Measurements from ENCODE around the gene GSN. TPM values are rescaled to one million over a fixed set of nuclear protein-coding genes. Genes with fewer than 3 reads are reported as not detected.

The GSN gene
- total and polyA plus RNA-seq, 2 of the 8 experiments (the other 6 are each of a cell fraction or from before 2014, with no cell fraction given): 52.3 to 94.5 TPM

- no peak overlapping the region for H2AFZ ChIP-seq (ENCODE audit: low read length)
- H3K4ac ChIP-seq (replicated peaks; ENCODE audit: insufficient read length, low read depth, low read length): no peak overlapping the region
- H3K23ac ChIP-seq (ENCODE audit: insufficient read length): no peak overlapping the region
- H2BK5ac ChIP-seq (ENCODE audit: low read depth, low read length): no peak overlapping the region
- DNase-seq (ENCODE audit: low read depth in 1 of 2, low spot score in 2 of 2) (no peak), FAIRE-seq (no peak)
- ChIA-PET POLR2A (ENCODE audit: partially characterized antibody) (interaction anchor here (0.6 kb wide), 1 partner anchor 229 kb away, joined by 3 read pairs; no protein-coding TSS in a partner anchor), CTCF (ENCODE audit: partially characterized antibody) (interaction anchor here (0.9 to 6.4 kb wide), 5 partner anchors 11 to 132 kb away, joined by 3 to 37 read pairs (median 4); no protein-coding TSS in a partner anchor)
- WGBS, 2 experiments (ENCODE audit: extremely low coverage in 1 of 2, insufficient coverage in 1 of 2, insufficient read length in 1 of 2, insufficient replicate concordance in 2 of 2, low coverage in 1 of 2, low lambda C conversion rate in 2 of 2, missing lambda C conversion rate in 1 of 2): 79% methylated on average over 2 of the region's 2 CpGs; no CpG with 5 or more reads in 1 of the 2 experiments
- H3K56ac ChIP-seq (replicated peaks; ENCODE audit: insufficient read length, low read depth, low read length): no peak overlapping the region
- no peak overlapping the region for H4K91ac ChIP-seq (replicated peaks; ENCODE audit: insufficient read length, low read length)
- no peak overlapping the region for H4K8ac ChIP-seq (ENCODE audit: extremely low read depth, insufficient read depth, low read length)
- no peak overlapping the region for H3K27ac ChIP-seq (ENCODE audit: low read depth, low read length)
- H3K14ac ChIP-seq (ENCODE audit: insufficient read length): no peak overlapping the region
- H2AK5ac ChIP-seq (ENCODE audit: low read depth, low read length): no peak overlapping the region
- H3K4me3 ChIP-seq (ENCODE audit: extremely low read depth in 1 of 4, insufficient read depth in 2 of 4, low read depth in 3 of 4, low read length in 4 of 4): no peak overlapping the region
- no peak overlapping the region for H3K18ac ChIP-seq (ENCODE audit: extremely low read depth, low read length)
- no peaks in the 10 kb centered on the region for H3K79me2 ChIP-seq (ENCODE audit: control insufficient read depth in 1 of 2, insufficient read depth in 2 of 2, low read length in 2 of 2)
- no peak overlapping the region for H2BK120ac ChIP-seq (replicated peaks; ENCODE audit: low read depth, low read length)
- no peak overlapping the region for H2BK12ac ChIP-seq (ENCODE audit: low read depth, low read length)
- no peaks in the 10 kb centered on the region for H3K27me3 ChIP-seq (replicated peaks in 1 of 4; ENCODE audit: control insufficient read depth in 3 of 4, extremely low read depth in 1 of 4, insufficient read depth in 3 of 4, low read length in 3 of 4)
- no peak overlapping the region for H2BK20ac ChIP-seq (ENCODE audit: low read length)
- peaks cover 0 to 3% of the 10 kb centered on the region in 2 experiments for H4K20me1 ChIP-seq (replicated peaks in 1 of 2; ENCODE audit: control insufficient read depth in 1 of 2, insufficient read depth in 2 of 2, low read length in 2 of 2)
- peaks cover 0 to 5% (median 0%) of the 10 kb centered on the region in 4 experiments; a peak in 2 of 8 replicates for H3K36me3 ChIP-seq (ENCODE audit: control insufficient read depth in 2 of 4, insufficient read depth in 4 of 4, low read length in 3 of 4)
- H3K23me2 ChIP-seq (ENCODE audit: low read depth, low read length): no peaks in the 10 kb centered on the region
- no peak overlapping the region for H2BK15ac ChIP-seq (ENCODE audit: low read length)
- H3K9ac ChIP-seq (replicated peaks in 1 of 4; ENCODE audit: extremely low read depth in 1 of 4, low read depth in 3 of 4, low read length in 3 of 4): no peak overlapping the region
- no peaks in the 10 kb centered on the region for H3K79me1 ChIP-seq (ENCODE audit: low read depth, low read length)
- H4K5ac ChIP-seq (ENCODE audit: insufficient read length, low read depth, low read length): no peak overlapping the region
- H3K4me2 ChIP-seq (ENCODE audit: insufficient read depth in 1 of 2, low read depth in 2 of 2, low read length in 2 of 2): no peak overlapping the region
- H3K9me3 ChIP-seq (ENCODE audit: insufficient read depth in 2 of 2, low read depth in 1 of 2, low read length in 1 of 2): no peaks in the 10 kb centered on the region
- H3K4me1 ChIP-seq (replicated peaks in 1 of 4; ENCODE audit: control insufficient read depth in 3 of 4, insufficient read depth in 4 of 4, low read length in 3 of 4): peaks cover 0 to 6% (median 3%) of the 10 kb centered on the region in 4 experiments; a peak in 4 of 7 replicates
- TF ChIP-seq CTBP2 (IDR thresholded peaks at IDR 0.05; ENCODE audit: borderline replicate concordance, insufficient read depth, insufficient read length, low read length): no peak
- TF ChIP-seq HDAC2 (IDR thresholded peaks at IDR 0.05; ENCODE audit: borderline replicate concordance in 1 of 2, low read depth in 2 of 2, low read length in 2 of 2): no peak
- TF ChIP-seq SP4 (IDR thresholded peaks at IDR 0.05; ENCODE audit: low read length): no peak
- no peak for TF ChIP-seq SIN3A (conservative IDR thresholded peaks at IDR 0.05 in 1 of 2, IDR thresholded peaks at IDR 0.05 in 1 of 2; ENCODE audit: low read depth in 1 of 2, low read length in 2 of 2)
- TF ChIP-seq NRF1 (IDR thresholded peaks at IDR 0.05; ENCODE audit: low read depth, low read length): no peak
Observed at GRCh38 chr9:121307976-121308375, 40.0 kb downstream of the GSN start.

Data from H1 (cell line).